GM12864 (cell line): ENCODE data around the gene PAX5.
A peak's percentile ranks its signal among the peaks of the same experiment; 100 is the strongest.

Source experiments
- DNase-seq: peaks from one replicate; pipeline ENCODE4 v3.0.0-alpha.2; 2011; ENCODE audit warnings: low read depth
- H3K4me3 ChIP-seq: 2 replicates; pipeline ENCODE4 v1.5.1; 2011; ENCODE audit warnings: mild to moderate bottlenecking, low read depth, low read length, control low read depth
- CTCF ChIP-seq: IDR thresholded peaks from 2 replicates; pipeline ENCODE4 v1.5.1; 2011; ENCODE audit warnings: low read depth, mild to moderate bottlenecking, moderate library complexity, low read length, control low read depth, inconsistent platforms; ENCODE audit errors: missing control alignments

PAX5 gene

GRCh38 chr9:36789886-36790285 is 244.2 kb downstream of the PAX5 start:
- no peak for DNase-seq
- no peak for TF ChIP-seq CTCF
- H3K4me3 ChIP-seq = no peak overlapping the region

GRCh38 chr9:36788534-36788933 is 245.5 kb downstream of the PAX5 start:
- TF ChIP-seq CTCF = peak; percentile 71
- H3K4me3 ChIP-seq = no peak overlapping the region
- DNase-seq = no peak

GRCh38 chr9:36787709-36788108 is 246.4 kb downstream of the PAX5 start:
- no peak for TF ChIP-seq CTCF
- no peak for DNase-seq

More at GRCh38 chr9:36787709-36788108, 246.4 kb downstream of the PAX5 start:
- H3K4me3 ChIP-seq = no peak overlapping the region
